H1 (cell line): ENCODE data around the gene SSTR3. TPM values are rescaled to one million over a fixed set of nuclear protein-coding genes. Genes with fewer than 3 reads are reported as not detected.

Experiments used
- CTCF ChIA-PET: fragments of 300-600 bp; sonication (Branson Sonifier 250); formaldehyde crosslinking; loops from one replicate; lab custom pipeline; 2021; ENCODE audit not compliant: partially characterized antibody; lab: Charles Lee
- POLR2A ChIA-PET: fragments of 300-600 bp; sonication (Branson Sonifier 250); formaldehyde crosslinking; loops from one replicate; lab custom pipeline; 2021; ENCODE audit warnings: inconsistent platforms; ENCODE audit not compliant: partially characterized antibody; lab: Charles Lee
- DNase-seq, 2 experiments: peaks; one replicate each; pipeline versions ENCODE4 v3.0.0 to v3.0.0-alpha.2; 2010 to 2022; ENCODE audit warnings: low spot score in 2 of 2, low read depth in 1 of 2, mixed read lengths in 1 of 2
- FAIRE-seq: peaks from 2 replicates; lab custom pipeline; 2011; peaks lifted over from hg19 to GRCh38; lab: Jason Lieb, UNC
- H2AFZ ChIP-seq: 2 replicates; pipeline ENCODE4 v1.8.1; 2012; ENCODE audit warnings: low read length, inconsistent platforms
- H2AK5ac ChIP-seq: 2 replicates; pipeline ENCODE4 v1.6.1; 2013; ENCODE audit warnings: low read depth, low read length
- H2BK120ac ChIP-seq: replicated peaks from 2 replicates; pipeline ENCODE3; 2013; ENCODE audit warnings: low read depth, low read length, inconsistent platforms
- H2BK12ac ChIP-seq: 2 replicates; pipeline ENCODE4 v1.6.1; 2013; ENCODE audit warnings: low read depth, low read length
- H2BK15ac ChIP-seq: 2 replicates; pipeline ENCODE4 v1.6.1; 2013; ENCODE audit warnings: low read length
- H2BK20ac ChIP-seq: 2 replicates; pipeline ENCODE4 v1.6.1; 2013; ENCODE audit warnings: low read length
- H2BK5ac ChIP-seq: 2 replicates; pipeline ENCODE4 v1.6.1; 2013; ENCODE audit warnings: low read depth, low read length
- H3K14ac ChIP-seq: 2 replicates; pipeline ENCODE4 v1.6.1; 2013; ENCODE audit warnings: inconsistent platforms; ENCODE audit not compliant: insufficient read length
- H3K18ac ChIP-seq: 2 replicates; pipeline ENCODE4 v1.6.1; 2013; ENCODE audit warnings: low read length; ENCODE audit errors: extremely low read depth
- H3K23ac ChIP-seq: 2 replicates; pipeline ENCODE4 v1.6.1; 2013; ENCODE audit warnings: inconsistent platforms; ENCODE audit not compliant: insufficient read length
- H3K23me2 ChIP-seq: 2 replicates; pipeline ENCODE4 v1.6.1; 2013; ENCODE audit warnings: low read depth, low read length
- H3K27ac ChIP-seq: 2 replicates; pipeline ENCODE4 v1.6.1; 2011; ENCODE audit warnings: low read depth, low read length, inconsistent platforms
- H3K27me3 ChIP-seq, 4 experiments: replicated peaks in 1 of 4; 1 replicate in 1 of 4; 2 replicates in 3 of 4; pipeline versions ENCODE4 v1.6.1 to v1.8.1; 2011 to 2013; ENCODE audit warnings: low read length in 3 of 4, mild to moderate bottlenecking in 3 of 4, inconsistent platforms in 2 of 4, mixed read lengths in 2 of 4, moderate library complexity in 1 of 4; ENCODE audit not compliant: control insufficient read depth in 3 of 4, insufficient read depth in 3 of 4; ENCODE audit errors: extremely low read depth in 1 of 4
- H3K36me3 ChIP-seq, 4 experiments: 2 replicates each; pipeline versions ENCODE4 v1.6.1 to v1.8.1; 2011 to 2013; ENCODE audit warnings: mild to moderate bottlenecking in 4 of 4, low read length in 3 of 4, moderate library complexity in 2 of 4, control low read depth in 1 of 4, inconsistent platforms in 1 of 4; ENCODE audit not compliant: insufficient read depth in 4 of 4, control insufficient read depth in 2 of 4
- H3K4ac ChIP-seq: replicated peaks from 2 replicates; pipeline ENCODE3; 2013; ENCODE audit warnings: low read length, low read depth, mixed read lengths, inconsistent platforms; ENCODE audit not compliant: insufficient read length
- H3K4me1 ChIP-seq, 4 experiments: replicated peaks in 1 of 4; 1 replicate in 1 of 4; 2 replicates in 3 of 4; pipeline versions ENCODE4 v1.6.1 to v1.8.1; 2011 to 2013; ENCODE audit warnings: low read length in 3 of 4, inconsistent platforms in 2 of 4, mixed read lengths in 1 of 4; ENCODE audit not compliant: insufficient read depth in 4 of 4, control insufficient read depth in 3 of 4
- H3K4me2 ChIP-seq, 2 experiments: 2 replicates each; pipeline versions ENCODE4 v1.6.1 to v1.8.1; 2011 to 2013; ENCODE audit warnings: low read depth in 2 of 2, low read length in 2 of 2, control low read depth in 1 of 2, inconsistent platforms in 1 of 2, mild to moderate bottlenecking in 1 of 2; ENCODE audit not compliant: insufficient read depth in 1 of 2
- H3K4me3 ChIP-seq, 4 experiments: fragments of 200-600, 300-600 bp in 1 of 4; sonication (generic), shearing (Covaris generic), sonication (Bioruptor Twin) in 1 of 4; 2 replicates each; pipeline versions ENCODE4 v1.5.1 to v1.8.1; 2011 to 2016; ENCODE audit warnings: low read length in 4 of 4, low read depth in 3 of 4, control low read depth in 2 of 4, inconsistent platforms in 2 of 4, mild to moderate bottlenecking in 2 of 4, mixed read lengths in 1 of 4, moderate library complexity in 1 of 4; ENCODE audit not compliant: insufficient read depth in 2 of 4; ENCODE audit errors: extremely low read depth in 1 of 4
- H3K56ac ChIP-seq: replicated peaks from 2 replicates; pipeline ENCODE3; 2013; ENCODE audit warnings: low read depth, mild to moderate bottlenecking, mixed read lengths, low read length, inconsistent platforms; ENCODE audit not compliant: insufficient read length
- H3K79me1 ChIP-seq: 2 replicates; pipeline ENCODE4 v1.6.1; 2013; ENCODE audit warnings: low read depth, low read length, control low read depth
- H3K79me2 ChIP-seq, 2 experiments: 2 replicates each; pipeline versions ENCODE4 v1.6.1 to v1.8.1; 2012 to 2013; ENCODE audit warnings: low read length in 2 of 2, mild to moderate bottlenecking in 2 of 2, inconsistent platforms in 1 of 2; ENCODE audit not compliant: insufficient read depth in 2 of 2, control insufficient read depth in 1 of 2
- H3K9ac ChIP-seq, 4 experiments: replicated peaks in 1 of 4; 1 replicate in 1 of 4; 2 replicates in 3 of 4; pipeline versions ENCODE4 v1.6.1 to v1.8.1; 2011 to 2013; ENCODE audit warnings: low read depth in 3 of 4, low read length in 3 of 4, control low read depth in 2 of 4, mild to moderate bottlenecking in 2 of 4, moderate library complexity in 2 of 4, inconsistent platforms in 1 of 4; ENCODE audit errors: extremely low read depth in 1 of 4
- H3K9me3 ChIP-seq, 2 experiments: 2 replicates each; pipeline versions ENCODE4 v1.6.1 to v1.8.1; 2012 to 2013; ENCODE audit warnings: mild to moderate bottlenecking in 2 of 2, moderate library complexity in 2 of 2, control low read depth in 1 of 2, inconsistent platforms in 1 of 2, low read depth in 1 of 2, low read length in 1 of 2, mixed read lengths in 1 of 2; ENCODE audit not compliant: insufficient read depth in 2 of 2
- H4K20me1 ChIP-seq, 2 experiments: replicated peaks in 1 of 2; 2 replicates each; pipeline versions ENCODE3 to v1.8.1; 2011 to 2013; ENCODE audit warnings: inconsistent platforms in 2 of 2, low read length in 2 of 2, mild to moderate bottlenecking in 1 of 2; ENCODE audit not compliant: insufficient read depth in 2 of 2, control insufficient read depth in 1 of 2
- H4K5ac ChIP-seq: 2 replicates; pipeline ENCODE4 v1.6.1; 2013; ENCODE audit warnings: low read length, low read depth, mixed read lengths, inconsistent platforms; ENCODE audit not compliant: insufficient read length
- H4K8ac ChIP-seq: 2 replicates; pipeline ENCODE4 v1.8.0; 2013; ENCODE audit warnings: mild to moderate bottlenecking, moderate library complexity, low read length, inconsistent platforms; ENCODE audit not compliant: insufficient read depth; ENCODE audit errors: extremely low read depth
- H4K91ac ChIP-seq: replicated peaks from 2 replicates; pipeline ENCODE3; 2013; ENCODE audit warnings: low read length, mixed read lengths, inconsistent platforms; ENCODE audit not compliant: insufficient read length
- CREB1 ChIP-seq: IDR thresholded peaks from 2 replicates; pipeline ENCODE4 v1.6.1; 2012; ENCODE audit warnings: inconsistent platforms
- CTBP2 ChIP-seq: IDR thresholded peaks from 2 replicates; pipeline ENCODE4 v1.7.0; 2011; ENCODE audit warnings: borderline replicate concordance, mild to moderate bottlenecking, moderate library complexity, mixed read lengths, low read length; ENCODE audit not compliant: insufficient read depth, insufficient read length
- FOSL1 ChIP-seq: IDR thresholded peaks from 2 replicates; pipeline ENCODE4 v1.6.1; 2011; ENCODE audit warnings: mild to moderate bottlenecking, low read depth, low read length, moderate library complexity; ENCODE audit not compliant: insufficient read depth
- JUND ChIP-seq: IDR thresholded peaks from 2 replicates; pipeline ENCODE4 v1.6.1; 2011; ENCODE audit warnings: mild to moderate bottlenecking, improper control_type of control experiment, low read length
- KDM1A ChIP-seq: fragments of 200-600, 300-600 bp; sonication (generic); IDR thresholded peaks from 2 replicates; pipeline ENCODE4 v1.7.1; 2016; ENCODE audit warnings: mild to moderate bottlenecking, low read length, borderline replicate concordance
- KDM4A ChIP-seq: IDR thresholded peaks from one replicate; pipeline ENCODE4 v1.7.1; 2012; ENCODE audit warnings: low read depth, mild to moderate bottlenecking, moderate library complexity, low read length, inconsistent platforms; ENCODE audit not compliant: severe bottlenecking
- RAD21 ChIP-seq, 2 experiments: IDR thresholded peaks in 1 of 2; conservative IDR thresholded peaks in 1 of 2; 2 replicates each; pipeline ENCODE4 v1.6.1; 2011; ENCODE audit warnings: low read depth in 2 of 2, low read length in 2 of 2, improper control_type of control experiment in 1 of 2, inconsistent platforms in 1 of 2, mild to moderate bottlenecking in 1 of 2, moderate library complexity in 1 of 2
- RXRA ChIP-seq: IDR thresholded peaks from 2 replicates; pipeline ENCODE4 v1.6.1; 2011; ENCODE audit warnings: low read depth, mild to moderate bottlenecking, low read length, moderate library complexity; ENCODE audit not compliant: insufficient read depth
- TAF7 ChIP-seq: optimal IDR thresholded peaks from 2 replicates; pipeline ENCODE3; 2011; ENCODE audit warnings: low read depth, mild to moderate bottlenecking, inconsistent platforms, low read length, moderate library complexity, borderline replicate concordance
- WGBS, 2 experiments: shearing (Covaris generic) in 1 of 2; methylation state at CpG; one replicate each; pipeline versions ENCODE4 v1.1.6 to v1.1.7; 2013 to 2015; ENCODE audit warnings: low lambda C conversion rate in 2 of 2, mixed read lengths in 2 of 2, inconsistent platforms in 1 of 2, low coverage in 1 of 2, missing lambda C conversion rate in 1 of 2; ENCODE audit not compliant: insufficient replicate concordance in 2 of 2, insufficient coverage in 1 of 2, insufficient read length in 1 of 2; ENCODE audit errors: extremely low coverage in 1 of 2, missing lambda C conversion rate in 1 of 2; 5-methylcytosine and 5-hydroxymethylcytosine counted together
- polyA plus RNA-seq, 7 experiments: library from polyadenylated mRNA; depleted of rRNA in 3 of 7; stranded (reverse) in 5 of 7; unstranded in 2 of 7; fragments of >200 nt in 5 of 7; fragments of 200-250 nt in 2 of 7; gene quantifications; 1 replicate in 5 of 7; 2 replicates in 1 of 7; 4 replicates in 1 of 7; pipeline versions ENCODE4 v1.2.1 to v1.2.3, GENCODE V29; 2011 to 2013; ENCODE audit warnings: missing spikeins in 2 of 7, mixed read lengths in 2 of 7
- total RNA-seq: library from RNA; stranded (reverse); fragmentation: NEBNext Ultra II Directional; extraction: Animal tissue kit (Norgen Biotek cat#: 25700); gene quantifications from 2 replicates; pipeline ENCODE4 v1.2.1, GENCODE V29; 2021
- TF ChIP-seq, protein P1 (sequence below): IDR thresholded peaks from 2 replicates; pipeline ENCODE4 v1.6.1; 2012; ENCODE audit warnings: inconsistent platforms

The SSTR3 gene
- total and polyA plus RNA-seq, 2 of the 8 experiments (the other 6 are each of a cell fraction or from before 2014, with no cell fraction given): 0.22 to 0.77 TPM

DNA sequence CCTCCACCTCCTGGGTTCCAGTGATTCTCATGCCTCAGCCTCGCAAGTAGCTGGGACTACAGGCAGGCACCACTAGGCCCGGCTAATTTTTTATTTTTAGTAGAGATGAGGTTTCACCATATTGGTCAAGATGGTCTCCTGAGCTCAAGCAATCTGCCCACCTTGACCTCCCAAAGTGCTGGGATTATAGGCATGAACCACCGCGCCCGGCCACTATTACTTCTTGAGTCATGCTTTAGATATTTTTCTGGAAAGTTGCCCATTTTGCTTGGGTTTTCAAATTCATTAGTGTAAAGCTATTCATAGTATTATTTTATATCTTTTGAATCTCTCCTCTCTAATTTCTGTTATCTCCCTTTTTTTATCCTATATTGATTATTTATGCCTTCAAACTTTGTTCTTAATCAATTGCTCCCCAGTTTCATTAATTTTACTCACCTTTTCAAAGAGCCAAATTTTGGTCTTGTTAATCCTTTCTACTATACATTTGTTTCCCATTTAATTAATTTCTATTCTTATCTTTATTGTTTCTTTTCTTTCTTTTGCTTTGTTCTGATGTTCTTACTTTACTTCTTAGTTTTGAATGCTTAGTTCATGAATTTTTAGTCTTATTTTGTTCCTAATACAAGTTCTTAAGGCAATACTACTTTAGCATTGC, 42.1 kb upstream of the SSTR3 start:
- H2AK5ac ChIP-seq: no peak overlapping the region
- 87% methylated on average over 5 of the region's 5 CpGs; no CpG with 5 or more reads in 1 of the 2 experiments for WGBS, 2 experiments
- H3K56ac ChIP-seq: no peak overlapping the region
- H2BK120ac ChIP-seq: no peak overlapping the region
- POLR2A ChIA-PET: no interaction called here
- H3K36me3 ChIP-seq: no peaks in the 10 kb centered on the region
- no peak overlapping the region for H2BK12ac ChIP-seq
- H3K18ac ChIP-seq: no peak overlapping the region
- no peak overlapping the region for H4K5ac ChIP-seq
- no peak overlapping the region for H3K27ac ChIP-seq
- H3K14ac ChIP-seq: no peak overlapping the region
- no peaks in the 10 kb centered on the region for H3K79me1 ChIP-seq
- no peak overlapping the region for H3K4me2 ChIP-seq
- no peak for DNase-seq
- no peaks in the 10 kb centered on the region for H4K20me1 ChIP-seq
- no peak for FAIRE-seq
- no peak overlapping the region for H4K8ac ChIP-seq
- no peak overlapping the region for H2AFZ ChIP-seq
- no peak overlapping the region for H3K23ac ChIP-seq
- H2BK5ac ChIP-seq: no peak overlapping the region
- no peaks in the 10 kb centered on the region; the same call in 1 of the 2 replicates for H3K23me2 ChIP-seq
- no peak overlapping the region for H3K4ac ChIP-seq
- H2BK15ac ChIP-seq: no peak overlapping the region
- no peak overlapping the region for H2BK20ac ChIP-seq
- no peaks in the 10 kb centered on the region for H3K9me3 ChIP-seq
- H3K79me2 ChIP-seq: no peaks in the 10 kb centered on the region
- no peak overlapping the region for H4K91ac ChIP-seq
- no peak overlapping the region for H3K9ac ChIP-seq
- CTCF ChIA-PET: interaction anchor here (1.1 kb wide), 1 partner anchor 139 kb away, joined by 3 read pairs; no protein-coding TSS in a partner anchor
- H3K27me3 ChIP-seq: no peaks in the 10 kb centered on the region
- peaks cover 2 to 6% (median 5%) of the 10 kb centered on the region in 4 experiments; a peak in 5 of 7 replicates for H3K4me1 ChIP-seq
- no peak overlapping the region for H3K4me3 ChIP-seq
- no peak for TF ChIP-seq KDM1A
- TF ChIP-seq CREB1: no peak
- no peak for TF ChIP-seq RAD21 (IDR thresholded peaks at IDR 0.05 in 1 of 2, conservative IDR thresholded peaks at IDR 0.05 in 1 of 2; ENCODE audit: low read depth in 2 of 2, low read length in 2 of 2)
- no peak for TF ChIP-seq JUND
- no peak for TF ChIP-seq RXRA
- TF ChIP-seq FOSL1: no peak
- TF ChIP-seq, protein P1, sequence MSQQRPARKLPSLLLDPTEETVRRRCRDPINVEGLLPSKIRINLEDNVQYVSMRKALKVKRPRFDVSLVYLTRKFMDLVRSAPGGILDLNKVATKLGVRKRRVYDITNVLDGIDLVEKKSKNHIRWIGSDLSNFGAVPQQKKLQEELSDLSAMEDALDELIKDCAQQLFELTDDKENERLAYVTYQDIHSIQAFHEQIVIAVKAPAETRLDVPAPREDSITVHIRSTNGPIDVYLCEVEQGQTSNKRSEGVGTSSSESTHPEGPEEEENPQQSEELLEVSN: no peak
- no peak for TF ChIP-seq KDM4A
- no peak for TF ChIP-seq TAF7
- no peak for TF ChIP-seq CTBP2
